ENCODE measurements around the gene GFER.
"Not testable (repeated sequence)": the region's sequence is repeated elsewhere in the genome, so short reads cannot be mapped to it uniquely, and the experiment has no call there.

- TF ChIP-seq CTCF, POLR2A (IDR thresholded peaks at IDR 0.05): not testable (repeated sequence)
Measured at GRCh38 chr16:2033909-2034695, 50.1 kb downstream of the GFER start.
